NCI-H774 (cell line): ENCODE results near the gene ZNF609.
A peak's percentile ranks its signal among the peaks of the same experiment; 100 is the strongest.
"Not testable (repeated sequence)": the region's sequence is repeated elsewhere in the genome, so short reads cannot be mapped to it uniquely, and the experiment has no call there.

Experiments
- DNase-seq: peaks from one replicate; lab custom pipeline; 2025; lab: John Stamatoyannopoulos, UW

The ZNF609 gene

DNA sequence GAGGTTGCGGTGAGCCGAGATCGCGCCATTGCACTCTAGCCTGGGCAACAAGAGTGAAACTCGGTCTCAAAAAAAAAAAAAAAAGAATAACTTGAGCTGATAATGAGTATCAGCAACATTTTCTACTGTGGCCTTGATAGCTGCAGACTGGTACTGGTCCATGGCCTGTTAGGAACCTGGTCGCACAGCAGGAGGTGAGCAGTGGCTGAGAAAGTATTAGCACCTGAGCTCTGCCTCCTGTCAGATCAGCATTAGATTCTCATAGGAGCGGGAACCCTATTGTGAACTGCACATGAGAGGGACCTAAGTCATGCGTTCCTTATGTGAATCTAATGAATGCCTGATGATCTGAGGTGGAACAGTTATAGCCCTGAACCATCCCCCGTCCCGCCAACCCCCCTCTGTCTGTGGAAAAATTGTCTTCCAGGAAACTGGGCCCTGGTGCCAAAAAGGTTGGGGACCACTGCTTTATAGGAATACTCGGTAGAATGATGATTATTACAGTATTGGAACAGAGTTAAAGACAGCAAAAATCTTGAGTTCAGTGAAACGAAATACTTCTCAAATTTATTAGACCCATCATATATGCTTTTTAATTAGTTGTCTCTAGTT, 126.0 kb downstream of the ZNF609 start:
- no peak for DNase-seq

DNA sequence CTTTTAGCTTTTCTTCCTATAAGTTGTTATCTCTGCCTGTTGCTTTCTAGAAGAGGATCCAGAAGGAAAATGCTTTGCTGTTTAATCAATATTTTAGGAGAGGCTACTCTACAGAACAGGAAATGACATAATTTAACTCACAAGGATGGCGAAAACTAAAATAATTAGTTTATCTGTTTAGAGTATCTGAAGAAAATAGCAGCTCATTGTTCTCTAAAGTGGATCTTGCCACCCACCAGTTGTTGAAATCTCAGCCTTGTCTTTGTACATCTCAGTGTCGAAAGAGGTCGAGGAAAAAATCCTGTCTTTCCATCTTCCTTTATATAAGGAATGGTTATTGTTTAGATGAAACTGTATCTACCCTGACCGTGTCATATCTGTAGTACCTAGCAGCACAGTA, 126.6 kb downstream of the ZNF609 start:
- no peak for DNase-seq

GRCh38 chr15:64589435-64590084, 129.2 kb downstream of the ZNF609 start:
- DNase-seq, result no peak

DNA sequence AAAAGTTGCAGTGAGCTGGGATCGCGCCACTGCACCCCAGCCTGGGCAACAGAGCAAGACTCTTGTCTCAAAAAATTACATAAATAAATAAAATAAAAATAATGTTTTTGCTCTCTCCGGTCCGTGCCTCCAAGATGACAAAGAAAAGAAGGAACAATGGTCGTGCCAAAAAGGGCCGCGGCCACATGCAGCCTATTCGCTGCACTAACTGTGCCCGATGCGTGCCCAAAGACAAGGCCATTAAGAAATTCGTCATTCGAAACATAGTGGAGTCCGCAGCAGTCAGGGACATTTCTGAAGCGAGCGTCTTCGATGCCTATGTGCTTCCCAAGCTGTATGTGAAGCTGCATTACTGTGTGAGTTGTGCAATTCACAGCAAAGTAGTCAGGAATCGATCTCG, 132.5 kb downstream of the ZNF609 start:
- not testable (repeated sequence) for DNase-seq

GRCh38 chr15:64596701-64597476, 136.5 kb downstream of the ZNF609 start:
- peak; percentile 17 for DNase-seq

- DNase-seq, result no peak
Observed at GRCh38 chr15:64597477-64597822, 137.1 kb downstream of the ZNF609 start.

- DNase-seq, result no peak
Observed at GRCh38 chr15:64599226-64599625, 138.8 kb downstream of the ZNF609 start.

DNA sequence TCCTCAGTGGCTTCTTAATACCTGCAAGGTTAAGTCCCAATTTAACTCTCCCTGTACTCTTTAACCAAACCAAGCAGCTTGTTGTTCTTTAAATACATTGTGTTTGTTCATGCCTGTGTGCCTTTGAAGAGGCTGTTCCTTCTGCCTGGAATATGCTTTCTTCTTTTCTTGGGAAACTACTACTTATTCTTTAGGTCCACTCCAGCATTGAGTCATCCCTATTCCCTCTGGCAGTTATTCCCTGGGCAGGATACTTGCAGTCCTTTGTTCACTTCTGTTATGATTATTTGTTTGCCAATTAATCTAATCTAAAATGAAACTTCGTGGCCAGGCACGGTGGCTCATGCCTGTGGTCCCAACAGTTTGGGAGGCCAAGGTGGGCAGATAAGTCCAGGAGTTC, 139.3 kb downstream of the ZNF609 start:
- DNase-seq, result no peak

GRCh38 chr15:64600794-64601193, 140.4 kb downstream of the ZNF609 start:
- no peak for DNase-seq

- DNase-seq, result no peak
Observed at GRCh38 chr15:64604319-64604718, 143.9 kb downstream of the ZNF609 start.

DNA sequence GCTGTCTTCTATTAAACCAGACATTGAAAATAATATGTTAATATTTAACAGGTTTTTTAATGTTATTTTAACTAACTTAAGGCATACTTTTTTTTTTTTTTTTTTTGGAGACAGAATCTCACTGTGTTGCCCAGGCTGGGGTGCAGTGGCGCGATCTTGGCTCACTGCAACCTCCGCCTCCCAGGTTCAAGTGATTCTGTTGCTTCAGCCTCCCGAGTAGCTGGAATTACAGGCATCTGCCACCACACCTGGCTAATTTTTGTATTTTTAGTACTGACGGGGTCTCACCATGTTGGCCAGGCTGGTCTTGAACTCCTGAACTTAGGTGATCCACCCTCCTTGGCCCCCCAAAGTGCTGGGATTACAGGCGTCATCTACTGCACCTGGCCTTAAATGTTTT, 147.0 kb downstream of the ZNF609 start:
- not testable (repeated sequence) for DNase-seq

- no peak for DNase-seq
Observed at GRCh38 chr15:64610257-64610919, 150.0 kb downstream of the ZNF609 start.

DNA sequence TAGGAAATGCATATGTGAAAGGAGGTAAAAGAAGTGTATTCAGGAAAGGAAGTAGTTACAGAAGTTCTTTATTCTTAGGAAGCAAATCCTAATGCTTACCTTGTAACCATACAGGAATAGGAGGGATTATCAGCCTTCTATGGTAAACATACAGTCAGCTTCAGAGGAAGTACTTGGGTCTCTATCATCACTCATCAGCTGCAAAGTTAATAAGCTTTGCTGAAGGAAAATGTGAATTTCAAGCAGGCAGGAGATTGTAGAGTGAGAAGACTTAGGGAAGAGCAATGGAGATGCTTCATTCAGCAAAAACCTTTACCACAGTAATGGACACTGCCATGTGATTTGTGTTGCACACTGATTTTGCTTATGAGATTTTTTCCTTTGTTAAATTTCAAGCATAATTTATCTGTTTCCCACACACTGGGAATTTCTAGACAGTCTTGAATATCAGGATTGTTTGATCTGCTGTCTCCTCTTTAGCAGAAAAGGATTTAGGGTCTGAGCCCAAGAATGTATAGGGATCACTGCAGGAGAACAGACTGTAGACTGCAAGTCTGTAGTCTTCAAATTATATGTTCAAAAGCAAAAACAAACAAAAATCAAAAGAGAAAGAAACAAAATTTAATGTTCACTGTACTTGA, 150.8 kb downstream of the ZNF609 start:
- DNase-seq, result no peak

- DNase-seq, result no peak
Observed at GRCh38 chr15:64614519-64614918, 154.1 kb downstream of the ZNF609 start.

DNA sequence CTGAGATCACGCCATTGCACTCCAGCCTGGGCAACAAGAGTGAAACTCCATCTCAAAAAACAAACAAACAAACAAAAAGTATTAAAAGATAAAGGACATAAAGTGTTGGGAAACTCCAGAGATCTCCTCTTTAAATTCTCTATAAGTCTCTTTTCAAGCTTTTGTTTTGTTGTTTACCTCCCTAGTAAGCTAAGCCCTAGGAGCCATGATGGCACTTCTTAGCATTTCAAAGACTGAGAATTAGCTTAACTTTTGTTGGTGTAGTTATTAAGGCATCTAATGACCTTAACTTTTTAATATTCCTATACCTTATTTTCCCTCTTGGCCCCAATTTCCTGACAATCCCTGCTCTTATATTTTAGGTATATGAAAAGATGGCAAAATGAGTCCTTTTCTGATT, 157.3 kb downstream of the ZNF609 start:
- no peak for DNase-seq

GRCh38 chr15:64618138-64618537, 157.8 kb downstream of the ZNF609 start:
- no peak for DNase-seq

DNA sequence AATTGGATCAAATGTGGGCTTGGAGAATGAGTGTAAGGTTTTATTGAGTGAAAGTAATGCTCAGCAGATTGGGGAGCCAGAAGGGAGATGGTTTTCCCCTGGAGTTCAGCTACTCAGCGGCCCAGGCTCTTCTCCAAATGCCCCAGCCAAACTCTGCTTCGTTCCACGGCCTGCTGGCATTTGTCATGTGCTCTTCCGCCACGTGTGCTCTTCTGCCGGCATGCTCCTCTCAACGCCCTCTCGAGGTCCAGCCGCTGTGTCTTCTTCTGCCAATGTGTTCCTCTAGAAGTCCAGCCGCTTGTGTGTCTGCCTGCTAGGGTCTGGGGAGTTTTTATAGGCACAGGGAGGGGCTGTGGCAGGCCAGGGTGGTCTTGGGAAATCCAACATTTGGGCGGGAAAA, 158.2 kb downstream of the ZNF609 start:
- no peak for DNase-seq

DNA sequence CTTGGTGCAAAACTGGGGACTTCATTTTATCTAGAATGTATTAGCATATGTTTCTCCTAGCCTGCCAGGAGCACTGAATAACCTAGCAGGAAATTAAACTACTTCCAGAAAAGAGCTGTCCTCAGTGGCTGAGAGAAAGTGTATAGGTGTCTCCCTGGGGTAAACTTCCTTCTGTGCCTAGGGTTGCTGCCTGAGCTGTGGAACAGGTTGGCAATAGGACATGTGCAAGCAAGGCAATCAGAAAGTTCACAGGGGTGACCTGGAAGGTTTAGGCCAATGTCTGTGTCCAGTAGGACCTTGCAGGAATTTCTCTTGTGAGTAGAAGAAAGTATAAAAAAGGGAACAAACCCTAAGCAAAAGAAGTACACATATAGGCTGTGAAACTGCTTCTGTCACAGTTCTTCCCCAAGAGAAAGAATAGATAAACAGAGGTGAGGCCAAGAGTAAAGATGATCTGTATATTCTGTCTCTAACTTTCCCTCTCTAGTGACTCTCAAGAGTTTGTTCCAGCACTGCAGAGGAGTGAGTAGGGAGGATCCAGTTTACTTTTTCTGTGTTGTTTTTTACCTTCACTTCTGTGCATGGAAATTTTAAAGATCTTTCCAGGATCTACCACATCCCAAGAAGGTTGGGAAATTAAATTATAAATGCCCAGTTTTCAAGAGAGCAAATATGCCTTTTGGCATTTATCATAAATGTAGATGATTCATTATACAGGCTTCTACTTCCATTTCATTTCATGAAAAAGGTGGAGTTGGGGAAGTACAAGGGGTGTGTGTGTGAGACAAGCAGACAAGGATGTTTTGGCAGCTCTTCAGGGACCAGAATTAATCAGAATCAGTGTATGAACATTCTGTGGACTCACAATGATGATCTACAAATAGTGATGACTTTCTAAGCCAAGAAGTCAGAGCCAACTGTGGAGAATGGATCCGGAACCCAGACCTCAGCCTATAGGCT, 159.8 kb downstream of the ZNF609 start:
- no peak for DNase-seq

- DNase-seq, result no peak
Observed at GRCh38 chr15:64621056-64621455, 160.7 kb downstream of the ZNF609 start.

GRCh38 chr15:64622410-64623260, 162.3 kb downstream of the ZNF609 start:
- DNase-seq, result no peak
